PC-9 (cell line): ENCODE data around the gene ULK1. TPM values are rescaled to one million over a fixed set of nuclear protein-coding genes. Genes with fewer than 3 reads are reported as not detected.

ENCODE experiments used
- BruUV-seq: library from RNA; stranded (reverse); fragments of 400-500 nt; replicated peaks from 2 replicates; lab custom pipeline; 2021; lab: Mats Ljungman, UMichigan
- CTCF ChIA-PET: fragments of 300-600 bp; sonication (Branson Sonifier 250); formaldehyde crosslinking; loops from one replicate; lab custom pipeline; 2022; ENCODE audit warnings: antibody characterized with exemption; lab: Charles Lee
- POLR2A ChIA-PET: fragments of 300-600 bp; sonication (Branson Sonifier 250); formaldehyde crosslinking; loops from one replicate; lab custom pipeline; 2022; ENCODE audit warnings: antibody characterized with exemption; ENCODE audit not compliant: unreplicated experiment; lab: Charles Lee
- DNase-seq, 2 experiments: peaks; one replicate each; pipeline versions ENCODE4 v3.0.0 to v3.0.0-alpha.2; 2015 to 2022; ENCODE audit warnings: mixed read lengths in 1 of 2
- H2AFZ ChIP-seq: fragments of 200-600 bp; sonication (generic); 2 replicates; pipeline ENCODE4 v1.8.1; 2017; ENCODE audit warnings: antibody characterized with exemption
- H3F3A ChIP-seq: fragments of 200-600 bp; sonication (generic); 2 replicates; pipeline ENCODE4 v1.8.1; 2017; ENCODE audit warnings: antibody characterized with exemption, mild to moderate bottlenecking, low read depth; ENCODE audit not compliant: insufficient read depth
- H3K27ac ChIP-seq: fragments of 200-600 bp; sonication (generic); 2 replicates; pipeline ENCODE4 v1.6.1; 2016; ENCODE audit warnings: mixed run types
- H3K27me3 ChIP-seq: fragments of 200-600 bp; sonication (generic); 2 replicates; pipeline ENCODE4 v1.6.1; 2016; ENCODE audit warnings: low read depth, mixed run types; ENCODE audit not compliant: insufficient read depth
- H3K36me3 ChIP-seq: fragments of 200-600 bp; sonication (generic); 2 replicates; pipeline ENCODE4 v1.6.1; 2016; ENCODE audit warnings: low read depth, mixed run types
- H3K4me1 ChIP-seq: fragments of 200-600 bp; sonication (generic); replicated peaks from 2 replicates; pipeline ENCODE4 v1.6.1; 2016; ENCODE audit warnings: mixed run types; ENCODE audit not compliant: insufficient read depth
- H3K4me2 ChIP-seq: fragments of 200-600 bp; sonication (generic); 2 replicates; pipeline ENCODE4 v1.6.1; 2017; ENCODE audit warnings: mixed run types
- H3K4me3 ChIP-seq: fragments of 200-600 bp; sonication (generic); 2 replicates; pipeline ENCODE4 v1.6.1; 2016; ENCODE audit warnings: mixed run types
- H3K79me2 ChIP-seq: fragments of 200-600 bp; sonication (generic); 2 replicates; pipeline ENCODE4 v1.6.1; 2017; ENCODE audit warnings: low read depth, mixed run types
- H3K9me2 ChIP-seq: fragments of 200-600 bp; sonication (generic); 2 replicates; pipeline ENCODE4 v1.8.1; 2017; ENCODE audit warnings: mild to moderate bottlenecking; ENCODE audit not compliant: insufficient read depth
- H3K9me3 ChIP-seq: fragments of 200-600 bp; sonication (generic); 2 replicates; pipeline ENCODE4 v1.8.1; 2016; ENCODE audit warnings: low read depth; ENCODE audit not compliant: insufficient read depth
- H4K20me1 ChIP-seq: fragments of 200-600 bp; sonication (generic); 2 replicates; pipeline ENCODE4 v1.8.1; 2017; ENCODE audit not compliant: insufficient read depth
- CTCF ChIP-seq: fragments of 200-600 bp; sonication (generic); conservative IDR thresholded peaks from 2 replicates; pipeline ENCODE4 v1.6.1; 2017; ENCODE audit warnings: mixed run types, antibody characterized with exemption, mild to moderate bottlenecking, moderate library complexity
- EZH2 ChIP-seq: fragments of 200-600 bp; sonication (generic); IDR thresholded peaks from 2 replicates; pipeline ENCODE4 v1.8.0; 2017; ENCODE audit warnings: antibody characterized with exemption, low read depth
- intact Hi-C: fragments of 100-400 bp; cut with micrococcal nuclease; formaldehyde crosslinking; loops from one replicate; pipeline ENCODE4 v1.10.0; 2022; ENCODE audit not compliant: unreplicated experiment
- total RNA-seq: library from RNA; stranded (reverse); gene quantifications from 2 replicates; pipeline ENCODE4 v1.2.3, GENCODE V29; 2021

ULK1 gene
- total RNA-seq, 1 experiment from 2014 or later, result 70.5 TPM

- H3K27me3 ChIP-seq, result no peaks in the 10 kb centered on the region
- no peak overlapping the region for H2AFZ ChIP-seq
- no peaks in the 10 kb centered on the region for H3K4me1 ChIP-seq
- no peak overlapping the region for H3K27ac ChIP-seq
- TF ChIP-seq CTCF (no peak), EZH2 (no peak)
- peaks cover 44% of the 10 kb centered on the region; the same call in 1 of the 2 replicates for H3F3A ChIP-seq
- H4K20me1 ChIP-seq, result 0 out of 2 replicates have a peak, but pooled peaks cover 3% of the 10 kb centered on the region
- ChIA-PET POLR2A (no interaction called here), CTCF (no interaction called here)
- no peak overlapping the region for H3K4me3 ChIP-seq
- H3K9me2 ChIP-seq, result no peaks in the 10 kb centered on the region
- H3K36me3 ChIP-seq, result peaks cover 6% of the 10 kb centered on the region; the same call in 1 of the 2 replicates
- no peaks in the 10 kb centered on the region for H3K79me2 ChIP-seq
- BruUV-seq, result no TSS peak
- H3K9me3 ChIP-seq, result no peaks in the 10 kb centered on the region
- DNase-seq, result no peak
- H3K4me2 ChIP-seq, result no peak overlapping the region
- intact Hi-C loops, result no loop called here
Measured at GRCh38 chr12:131941987-131942341, 47.5 kb downstream of the ULK1 start.

- TF ChIP-seq EZH2, result no peak
- no peak for TF ChIP-seq CTCF
- BruUV-seq, result no TSS peak
- H3K79me2 ChIP-seq, result no peaks in the 10 kb centered on the region
- POLR2A ChIA-PET, result no interaction called here
- CTCF ChIA-PET, result no interaction called here
- no peaks in the 10 kb centered on the region for H3K9me2 ChIP-seq
- peaks cover 3% of the 10 kb centered on the region; the same call in 1 of the 2 replicates for H3K36me3 ChIP-seq
- intact Hi-C loops, result no loop called here
- DNase-seq, result no peak
- no peaks in the 10 kb centered on the region for H3K4me1 ChIP-seq
- no peak overlapping the region for H3K27ac ChIP-seq
- no peaks in the 10 kb centered on the region for H3K27me3 ChIP-seq
- H3K4me2 ChIP-seq, result no peak overlapping the region
- no peak overlapping the region for H3K4me3 ChIP-seq
- H3F3A ChIP-seq, result peaks cover 48% of the 10 kb centered on the region; the same call in 1 of the 2 replicates
- no peaks in the 10 kb centered on the region for H3K9me3 ChIP-seq
- 0 out of 2 replicates have a peak, but pooled peaks cover 3% of the 10 kb centered on the region for H4K20me1 ChIP-seq
- no peak overlapping the region for H2AFZ ChIP-seq
Measured at GRCh38 chr12:131942671-131943070, 48.2 kb downstream of the ULK1 start.

GRCh38 chr12:131943389-131943788, 49.0 kb downstream of the ULK1 start:
- CTCF ChIA-PET, result no interaction called here
- Histone ChIP-seq H3F3A (peaks cover 48% of the 10 kb centered on the region; the same call in 1 of the 2 replicates), H3K9me2 (no peaks in the 10 kb centered on the region), H3K4me1 (no peaks in the 10 kb centered on the region), H3K36me3 (peaks cover 3% of the 10 kb centered on the region; the same call in 1 of the 2 replicates), H4K20me1 (0 out of 2 replicates have a peak, but pooled peaks cover 3% of the 10 kb centered on the region), H3K4me3 (no peak overlapping the region), H3K27ac (no peak overlapping the region), H3K4me2 (no peak overlapping the region), H3K9me3 (no peaks in the 10 kb centered on the region), H2AFZ (no peak overlapping the region), H3K27me3 (no peaks in the 10 kb centered on the region), H3K79me2 (no peaks in the 10 kb centered on the region)
- no TSS peak for BruUV-seq
- TF ChIP-seq CTCF, result no peak
- no peak for TF ChIP-seq EZH2
- DNase-seq, result no peak
- intact Hi-C loops, result no loop called here
- POLR2A ChIA-PET, result no interaction called here
